Measurements from ENCODE around the gene SNRNP25. TPM values are rescaled to one million over a fixed set of nuclear protein-coding genes. Genes with fewer than 3 reads are reported as not detected.
A peak's percentile ranks its signal among the peaks of the same experiment; 100 is the strongest.

SNRNP25 gene
- total RNA-seq, 2 donors from 2014 or later: 54.2 to 66.4 TPM

DNA sequence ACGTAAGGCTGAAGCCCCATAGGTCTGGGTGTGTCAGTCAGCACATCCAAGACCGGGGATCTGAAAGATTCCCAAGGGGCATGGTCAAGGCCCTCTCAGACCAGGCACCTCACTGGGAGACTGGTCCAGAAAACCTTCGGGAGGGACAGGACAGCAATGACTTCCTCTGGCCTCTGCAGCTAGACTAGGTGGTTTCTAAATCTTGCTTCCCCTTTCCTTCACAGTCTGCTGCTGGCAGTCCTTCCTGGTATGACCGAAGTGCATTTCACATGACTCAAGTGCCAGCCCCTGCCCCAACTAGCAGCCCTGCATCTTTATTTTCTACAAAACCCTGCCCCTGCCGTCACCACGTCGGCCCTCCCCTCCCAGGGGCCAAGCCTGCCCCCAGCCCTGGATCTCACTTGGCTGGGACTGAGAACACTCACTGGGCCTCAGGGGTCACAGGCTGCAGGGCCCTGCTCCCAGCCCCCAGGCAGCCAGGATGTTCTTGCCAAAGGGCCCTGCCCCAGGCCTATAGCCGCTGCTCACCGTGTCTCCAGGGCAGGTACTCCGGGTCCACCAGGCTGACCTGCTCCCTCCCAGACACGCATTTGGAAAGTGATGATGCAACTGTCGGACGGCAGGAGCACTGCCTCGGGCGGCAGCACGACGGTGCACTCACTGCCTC lies 18.5 kb upstream of the SNRNP25 start:
- TF ChIP-seq CTCF (conservative IDR thresholded peaks at IDR 0.05): no peak
- no peaks in the 10 kb centered on the region for H3K9me3 ChIP-seq (ENCODE audit: control insufficient read depth, low read length)
- peaks cover 10% of the 10 kb centered on the region for H3K36me3 Mint-ChIP-seq (ENCODE audit: low read depth)
- DNase-seq: no peak
- no peaks in the 10 kb centered on the region for H3K4me1 ChIP-seq (ENCODE audit: control insufficient read depth, insufficient read depth, low read length)
- H3K27ac ChIP-seq (ENCODE audit: low read depth, low read length): no peak overlapping the region
- H3K4me3 Mint-ChIP-seq: no peak overlapping the region
- no peaks in the 10 kb centered on the region for H3K4me1 Mint-ChIP-seq
- H3K4me3 ChIP-seq (ENCODE audit: low read length): no peak overlapping the region
- H3K27me3 Mint-ChIP-seq (ENCODE audit: insufficient read depth): no peaks in the 10 kb centered on the region
- H3K9ac ChIP-seq (ENCODE audit: extremely low read depth, low read length, poor library complexity, severe bottlenecking): no peak overlapping the region
- 76 to 77% methylated on average over 16 to 17 of the region's 17 CpGs for WGBS, 2 experiments (ENCODE audit: insufficient coverage in 1 of 2, insufficient read length in 1 of 2)
- H3K27me3 ChIP-seq (ENCODE audit: control insufficient read depth, insufficient read depth, low read length, poor library complexity, severe bottlenecking): no peaks in the 10 kb centered on the region
- no peak overlapping the region for H3K27ac Mint-ChIP-seq
- H3K9me3 Mint-ChIP-seq: no peaks in the 10 kb centered on the region
- H3K36me3 ChIP-seq (ENCODE audit: control insufficient read depth, insufficient read depth, low read length): no peaks in the 10 kb centered on the region

GRCh38 chr16:35678-36305 lies 17.8 kb upstream of the SNRNP25 start:
- Mint-ChIP-seq H3K4me1 (no peaks in the 10 kb centered on the region), H3K27ac (peak overlapping the region; percentile 58), H3K36me3 (ENCODE audit: low read depth) (peaks cover 11% of the 10 kb centered on the region), H3K4me3 (no peak overlapping the region), H3K9me3 (peaks cover under 1% of the 10 kb centered on the region), H3K27me3 (ENCODE audit: insufficient read depth) (no peaks in the 10 kb centered on the region)
- Histone ChIP-seq H3K9ac (ENCODE audit: extremely low read depth, low read length, poor library complexity, severe bottlenecking) (no peak overlapping the region), H3K27ac (ENCODE audit: low read depth, low read length) (no peak overlapping the region), H3K9me3 (ENCODE audit: control insufficient read depth, low read length) (no peaks in the 10 kb centered on the region), H3K4me1 (ENCODE audit: control insufficient read depth, insufficient read depth, low read length) (no peaks in the 10 kb centered on the region), H3K36me3 (ENCODE audit: control insufficient read depth, insufficient read depth, low read length) (no peaks in the 10 kb centered on the region), H3K4me3 (ENCODE audit: low read length) (no peak overlapping the region), H3K27me3 (ENCODE audit: control insufficient read depth, insufficient read depth, low read length, poor library complexity, severe bottlenecking) (no peaks in the 10 kb centered on the region)
- TF ChIP-seq CTCF (conservative IDR thresholded peaks at IDR 0.05): no peak
- no peak for DNase-seq
- 83 to 88% methylated on average over 8 to 10 of the region's 11 CpGs for WGBS, 2 experiments (ENCODE audit: insufficient coverage in 1 of 2, insufficient read length in 1 of 2)

DNA sequence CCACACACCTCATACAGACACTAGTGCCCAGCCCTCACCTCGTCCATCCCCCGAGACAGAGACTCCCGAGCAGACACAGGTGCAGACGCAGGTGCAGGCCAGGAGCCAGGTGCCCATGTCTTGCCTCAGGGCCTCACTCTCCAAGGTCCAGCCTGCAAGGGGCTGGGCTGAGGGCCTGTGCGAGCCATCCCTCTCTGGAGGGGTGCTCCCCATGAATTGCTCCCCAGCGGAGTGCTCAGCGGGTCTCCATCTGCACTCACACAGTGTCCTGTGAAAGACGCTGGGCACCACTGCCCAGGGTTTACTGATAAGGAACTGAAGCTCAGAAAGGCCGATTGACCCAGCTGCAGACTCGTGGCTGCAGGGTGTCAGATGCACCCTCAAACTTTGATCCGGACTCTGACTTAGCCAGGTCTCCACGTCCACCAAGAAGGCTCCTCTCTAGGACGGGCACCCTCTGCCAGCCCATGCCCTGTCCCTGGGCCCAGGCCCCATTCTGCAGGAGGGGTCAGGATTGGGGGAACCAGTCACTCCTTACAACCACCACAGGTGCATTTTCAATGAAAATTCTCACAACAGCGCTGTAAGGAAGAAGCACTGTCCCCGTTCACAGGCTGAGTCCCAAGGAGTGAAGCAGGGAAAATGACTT lies 17.2 kb upstream of the SNRNP25 start:
- H3K27me3 ChIP-seq (ENCODE audit: control insufficient read depth, insufficient read depth, low read length, poor library complexity, severe bottlenecking): no peaks in the 10 kb centered on the region
- no peak overlapping the region for H3K4me3 ChIP-seq (ENCODE audit: low read length)
- peaks cover 7% of the 10 kb centered on the region for H3K9me3 Mint-ChIP-seq
- H3K36me3 Mint-ChIP-seq (ENCODE audit: low read depth): peaks cover 18% of the 10 kb centered on the region
- H3K27ac Mint-ChIP-seq: peak overlapping the region; percentile 58
- no peaks in the 10 kb centered on the region for H3K4me1 ChIP-seq (ENCODE audit: control insufficient read depth, insufficient read depth, low read length)
- H3K9ac ChIP-seq (ENCODE audit: extremely low read depth, low read length, poor library complexity, severe bottlenecking): no peak overlapping the region
- 94 to 96% methylated on average over 7 to 15 of the region's 15 CpGs for WGBS, 2 experiments (ENCODE audit: insufficient coverage in 1 of 2, insufficient read length in 1 of 2)
- H3K27me3 Mint-ChIP-seq (ENCODE audit: insufficient read depth): no peaks in the 10 kb centered on the region
- H3K27ac ChIP-seq (ENCODE audit: low read depth, low read length): no peak overlapping the region
- DNase-seq: no peak
- H3K4me1 Mint-ChIP-seq: no peaks in the 10 kb centered on the region
- no peak for TF ChIP-seq CTCF (conservative IDR thresholded peaks at IDR 0.05)
- H3K36me3 ChIP-seq (ENCODE audit: control insufficient read depth, insufficient read depth, low read length): no peaks in the 10 kb centered on the region
- H3K9me3 ChIP-seq (ENCODE audit: control insufficient read depth, low read length): peaks cover 2% of the 10 kb centered on the region
- no peak overlapping the region for H3K4me3 Mint-ChIP-seq
